ENCODE data around the gene SLC26A2.

SLC26A2 gene

DNA sequence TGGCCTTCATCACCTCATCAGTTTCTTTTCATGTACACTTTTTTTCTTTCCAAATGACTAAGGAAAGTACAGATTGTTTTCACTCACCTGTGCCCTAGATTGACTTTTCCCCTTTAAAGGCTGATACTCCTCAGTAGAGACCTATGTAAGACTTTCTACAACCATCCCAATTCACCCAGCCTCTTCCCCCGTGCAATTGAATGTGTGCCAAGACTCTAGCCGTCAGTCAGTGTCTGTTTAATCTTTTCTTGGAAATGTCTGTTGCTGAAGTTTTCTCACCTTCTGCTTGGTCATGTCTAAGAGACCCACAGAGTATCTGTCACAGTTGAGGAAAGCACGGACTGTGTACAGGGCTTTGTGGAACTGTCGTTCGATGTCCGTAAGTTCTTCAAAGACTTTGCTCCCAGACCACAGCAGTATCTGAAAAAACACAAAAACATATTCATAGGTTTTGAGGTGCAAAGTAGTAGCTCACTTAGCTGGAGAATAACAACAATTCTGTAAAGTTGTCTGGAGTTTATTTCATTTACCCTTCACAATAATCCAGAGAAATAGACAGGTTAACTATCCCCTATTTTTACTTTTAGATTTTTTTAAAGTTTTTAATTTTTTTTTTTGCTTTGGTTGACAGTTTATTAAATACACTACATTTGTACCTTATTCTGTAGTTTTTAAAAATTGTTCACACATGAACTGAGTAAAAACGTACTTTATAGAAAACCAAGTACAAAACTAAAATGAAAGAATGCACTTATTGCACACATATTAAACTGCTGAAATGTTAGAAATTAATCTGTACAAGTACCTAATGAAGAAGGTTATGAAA lies 29.6 kb upstream of the SLC26A2 start:
- TF ChIP-seq, protein P1, sequence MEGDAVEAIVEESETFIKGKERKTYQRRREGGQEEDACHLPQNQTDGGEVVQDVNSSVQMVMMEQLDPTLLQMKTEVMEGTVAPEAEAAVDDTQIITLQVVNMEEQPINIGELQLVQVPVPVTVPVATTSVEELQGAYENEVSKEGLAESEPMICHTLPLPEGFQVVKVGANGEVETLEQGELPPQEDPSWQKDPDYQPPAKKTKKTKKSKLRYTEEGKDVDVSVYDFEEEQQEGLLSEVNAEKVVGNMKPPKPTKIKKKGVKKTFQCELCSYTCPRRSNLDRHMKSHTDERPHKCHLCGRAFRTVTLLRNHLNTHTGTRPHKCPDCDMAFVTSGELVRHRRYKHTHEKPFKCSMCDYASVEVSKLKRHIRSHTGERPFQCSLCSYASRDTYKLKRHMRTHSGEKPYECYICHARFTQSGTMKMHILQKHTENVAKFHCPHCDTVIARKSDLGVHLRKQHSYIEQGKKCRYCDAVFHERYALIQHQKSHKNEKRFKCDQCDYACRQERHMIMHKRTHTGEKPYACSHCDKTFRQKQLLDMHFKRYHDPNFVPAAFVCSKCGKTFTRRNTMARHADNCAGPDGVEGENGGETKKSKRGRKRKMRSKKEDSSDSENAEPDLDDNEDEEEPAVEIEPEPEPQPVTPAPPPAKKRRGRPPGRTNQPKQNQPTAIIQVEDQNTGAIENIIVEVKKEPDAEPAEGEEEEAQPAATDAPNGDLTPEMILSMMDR (IDR thresholded peaks at IDR 0.05; ENCODE audit: low read depth, low read length, missing control alignments): no peak
- DNase-seq (ENCODE audit: low read depth): no peak
- H3K4me3 ChIP-seq (ENCODE audit: low read depth, low read length): no peak overlapping the region

DNA sequence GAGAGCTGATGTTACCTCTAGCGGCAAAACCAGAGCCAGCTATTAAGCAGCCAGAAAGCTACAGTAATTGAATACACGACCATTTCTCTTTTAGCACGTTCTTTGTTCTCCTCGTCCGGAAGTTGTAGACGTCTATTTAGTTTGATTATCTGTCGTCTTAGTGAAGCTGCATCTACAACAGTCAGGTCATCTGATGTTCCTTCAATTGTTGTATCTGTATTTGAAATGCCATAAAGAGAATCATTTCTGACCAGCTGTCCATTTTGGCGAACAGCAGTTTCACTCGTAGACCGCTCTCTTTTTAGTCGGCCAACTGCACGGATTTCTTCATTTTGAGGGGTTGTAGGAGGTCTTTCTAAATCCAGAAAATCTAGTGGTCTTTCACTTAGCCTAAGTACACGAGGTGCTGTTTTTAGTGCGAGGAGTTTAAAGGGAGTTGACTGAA lies 28.5 kb upstream of the SLC26A2 start:
- DNase-seq (ENCODE audit: low read depth): no peak
- H3K4me3 ChIP-seq (ENCODE audit: low read depth, low read length): no peak overlapping the region
- TF ChIP-seq, protein P1 (IDR thresholded peaks at IDR 0.05; ENCODE audit: low read depth, low read length, missing control alignments): no peak

DNA sequence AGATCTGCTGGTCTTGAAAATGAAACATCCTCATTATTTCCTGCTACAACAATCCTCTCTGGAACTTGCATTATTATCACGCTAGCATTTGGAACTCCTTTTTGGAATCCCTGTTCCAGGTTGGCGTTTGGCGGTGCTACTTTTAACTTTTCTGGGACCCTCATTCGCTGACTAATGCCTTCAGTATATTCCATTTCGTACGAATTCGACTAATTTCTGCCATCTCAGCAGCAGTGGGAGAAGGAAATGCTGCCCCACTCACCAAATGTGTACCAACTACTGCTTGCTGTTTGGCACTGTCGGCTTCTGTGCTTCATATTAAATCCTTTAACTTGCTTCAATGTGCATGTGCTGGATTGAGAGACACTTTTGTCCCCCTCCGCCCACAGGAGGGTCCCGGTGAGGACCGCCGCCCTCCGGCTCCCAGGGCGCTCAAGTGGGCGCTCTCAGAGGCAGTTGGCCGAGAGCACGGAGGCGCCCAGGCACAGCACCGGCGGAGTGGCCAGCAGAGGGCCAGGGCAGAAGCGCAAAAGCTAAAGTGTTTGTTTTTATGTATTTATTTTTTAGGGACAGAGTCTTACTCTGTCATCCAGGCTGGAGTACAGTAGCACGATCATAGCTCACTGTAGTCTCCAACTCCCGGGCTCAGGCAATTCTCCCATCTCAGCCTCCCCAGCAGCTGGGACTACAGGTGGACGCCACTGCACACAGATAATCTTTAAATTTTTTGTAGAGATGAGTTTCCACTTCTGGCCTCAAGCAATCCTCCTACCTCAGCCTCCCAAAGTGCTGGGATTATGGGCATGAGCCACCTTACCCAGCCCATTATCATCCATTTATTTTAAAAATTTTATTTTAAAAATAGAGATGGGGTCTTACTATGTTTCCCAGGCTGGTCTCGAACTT lies 27.9 kb upstream of the SLC26A2 start:
- TF ChIP-seq, protein P1 (IDR thresholded peaks at IDR 0.05; ENCODE audit: low read depth, low read length, missing control alignments): no peak

DNA sequence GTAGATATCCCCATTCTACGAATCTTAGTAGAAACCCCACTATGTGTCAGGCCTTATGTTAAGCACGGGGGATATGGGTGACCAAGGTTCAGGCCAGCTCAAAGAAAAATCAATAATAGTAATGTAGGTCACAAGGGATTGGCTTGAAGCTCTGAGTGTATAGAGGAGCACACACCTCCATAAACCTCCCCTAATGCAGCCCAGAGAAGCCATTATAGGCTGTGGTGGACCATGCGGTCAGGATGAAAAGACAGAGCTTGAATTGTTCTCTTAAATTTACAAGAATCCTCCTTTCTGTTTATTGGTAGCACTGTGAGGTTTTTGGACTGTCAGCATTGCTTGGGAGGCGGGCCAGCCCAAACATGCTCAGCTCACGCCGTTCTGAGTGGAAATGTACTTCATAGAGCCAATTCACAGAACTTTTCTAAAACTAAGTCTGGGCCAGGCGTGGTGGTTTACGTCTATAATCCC lies 25.1 kb upstream of the SLC26A2 start:
- no peak for DNase-seq (ENCODE audit: low read depth)
- TF ChIP-seq, protein P1 (IDR thresholded peaks at IDR 0.05; ENCODE audit: low read depth, low read length, missing control alignments): no peak
- no peak overlapping the region for H3K4me3 ChIP-seq (ENCODE audit: low read depth, low read length)

More for the DNA sequence above, 27.9 kb upstream of the SLC26A2 start:
- DNase-seq (ENCODE audit: low read depth): no peak
- H3K4me3 ChIP-seq (ENCODE audit: low read depth, low read length): no peak overlapping the region

DNA sequence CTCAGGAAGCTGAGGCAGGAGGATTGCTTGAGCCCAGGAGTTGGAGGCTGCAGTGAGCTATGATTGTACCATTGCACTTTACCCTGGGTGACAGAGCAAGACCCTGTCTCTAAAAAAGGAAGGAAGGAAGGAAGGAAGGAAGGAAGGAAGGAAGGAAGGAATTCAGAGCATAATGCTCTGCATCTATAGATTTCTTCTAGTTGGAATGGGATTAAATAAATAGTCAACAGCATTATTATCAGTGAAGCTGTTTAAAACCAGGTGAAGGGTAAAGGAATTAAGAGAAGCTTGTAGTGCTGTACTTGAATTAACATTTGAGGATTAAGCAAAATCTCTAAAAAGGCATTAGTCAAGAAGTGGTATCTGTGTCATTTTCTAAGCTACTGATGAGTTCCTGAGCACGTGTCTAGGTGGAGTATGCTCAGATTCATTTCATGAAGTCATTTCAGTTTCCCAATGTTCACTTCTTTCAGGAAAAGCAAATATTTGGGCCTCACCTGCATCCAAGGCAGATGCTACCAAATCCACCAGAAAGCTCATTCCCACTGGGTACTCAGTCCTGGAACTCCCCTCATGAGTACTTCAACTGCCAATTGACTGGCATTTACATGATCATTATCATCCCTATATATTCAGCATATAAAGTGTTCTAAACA lies 24.4 kb upstream of the SLC26A2 start:
- TF ChIP-seq, protein P1 (IDR thresholded peaks at IDR 0.05; ENCODE audit: low read depth, low read length, missing control alignments): no peak
- H3K4me3 ChIP-seq (ENCODE audit: low read depth, low read length): no peak overlapping the region
- no peak for DNase-seq (ENCODE audit: low read depth)

DNA sequence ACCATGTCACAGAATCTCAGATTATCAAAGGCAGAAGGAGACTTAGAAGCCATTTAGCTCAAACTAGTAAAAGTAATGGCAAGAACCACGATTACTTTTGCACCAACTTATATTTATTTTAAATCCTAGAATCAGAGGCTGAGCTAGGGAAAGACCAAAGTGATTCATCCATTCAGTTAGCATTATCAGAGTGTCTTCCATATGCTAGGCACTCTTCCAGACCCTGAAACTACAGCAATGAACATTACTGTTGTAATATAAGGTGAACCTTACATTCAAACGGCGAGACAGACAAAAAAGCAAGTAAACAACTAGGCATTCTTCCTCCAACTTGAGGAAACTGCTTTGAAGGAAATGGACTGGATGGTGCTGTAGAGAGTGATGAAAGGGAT lies 23.9 kb upstream of the SLC26A2 start:
- no peak for DNase-seq (ENCODE audit: low read depth)
- H3K4me3 ChIP-seq (ENCODE audit: low read depth, low read length): no peak overlapping the region
- TF ChIP-seq, protein P1 (IDR thresholded peaks at IDR 0.05; ENCODE audit: low read depth, low read length, missing control alignments): no peak

Data from GM12864 (cell line).